Measurements from ENCODE around the gene RALB. TPM values are rescaled to one million over a fixed set of nuclear protein-coding genes. Genes with fewer than 3 reads are reported as not detected.

The RALB gene
- total RNA-seq, 1 donor from 2014 or later: 25.9 TPM

- Mint-ChIP-seq H3K9me3 (no peaks in the 10 kb centered on the region), H3K27me3 (ENCODE audit: low read depth) (peaks cover 11% of the 10 kb centered on the region), H3K36me3 (no peaks in the 10 kb centered on the region), H3K4me3 (no peak overlapping the region), H3K27ac (no peak overlapping the region), H3K4me1 (peaks cover 47% of the 10 kb centered on the region)
- no peak for DNase-seq (ENCODE audit: low spot score in 2 of 2, unreplicated experiment in 2 of 2)
- TF ChIP-seq CTCF (IDR thresholded peaks at IDR 0.05; ENCODE audit: unreplicated experiment): no peak
Observed at GRCh38 chr2:120243211-120243610, 9.4 kb upstream of the RALB start.

GRCh38 chr2:120243875-120244553, 8.6 kb upstream of the RALB start:
- Mint-ChIP-seq H3K27me3 (ENCODE audit: low read depth) (peaks cover 15% of the 10 kb centered on the region), H3K4me3 (no peak overlapping the region), H3K4me1 (peaks cover 45% of the 10 kb centered on the region), H3K9me3 (no peaks in the 10 kb centered on the region), H3K27ac (no peak overlapping the region), H3K36me3 (no peaks in the 10 kb centered on the region)
- TF ChIP-seq CTCF (IDR thresholded peaks at IDR 0.05; ENCODE audit: unreplicated experiment): no peak
- no peak for DNase-seq (ENCODE audit: low spot score in 2 of 2, unreplicated experiment in 2 of 2)

GRCh38 chr2:120244656-120245519, 7.8 kb upstream of the RALB start:
- no peak for DNase-seq (ENCODE audit: low spot score in 2 of 2, unreplicated experiment in 2 of 2)
- TF ChIP-seq CTCF (IDR thresholded peaks at IDR 0.05; ENCODE audit: unreplicated experiment): no peak
- H3K4me1 Mint-ChIP-seq: peaks cover 36% of the 10 kb centered on the region
- H3K27ac Mint-ChIP-seq: no peak overlapping the region
- peaks cover 23% of the 10 kb centered on the region for H3K27me3 Mint-ChIP-seq (ENCODE audit: low read depth)
- H3K9me3 Mint-ChIP-seq: no peaks in the 10 kb centered on the region
- H3K36me3 Mint-ChIP-seq: no peaks in the 10 kb centered on the region
- no peak overlapping the region for H3K4me3 Mint-ChIP-seq

GRCh38 chr2:120245520-120246332, 6.9 kb upstream of the RALB start:
- DNase-seq (ENCODE audit: low spot score in 2 of 2, unreplicated experiment in 2 of 2): peak; percentile 49 to 67

More at GRCh38 chr2:120245520-120246332, 6.9 kb upstream of the RALB start:
- Mint-ChIP-seq H3K9me3 (no peaks in the 10 kb centered on the region), H3K4me1 (peaks cover 35% of the 10 kb centered on the region), H3K36me3 (no peaks in the 10 kb centered on the region), H3K4me3 (no peak overlapping the region), H3K27ac (no peak overlapping the region), H3K27me3 (ENCODE audit: low read depth) (peaks cover 31% of the 10 kb centered on the region)
- no peak for TF ChIP-seq CTCF (IDR thresholded peaks at IDR 0.05; ENCODE audit: unreplicated experiment)
